Skeletal muscle tissue (tissue), 4 donors: ENCODE results near the gene UNC5A. TPM values are rescaled to one million over a fixed set of nuclear protein-coding genes. Genes with fewer than 3 reads are reported as not detected.

ENCODE experiments used
- H3K27ac ChIP-seq: one replicate; pipeline ENCODE4 v1.7.0; 2013; ENCODE audit warnings: mild to moderate bottlenecking, low read depth, low read length, inconsistent platforms
- H3K27me3 ChIP-seq, 3 donors: one replicate each; pipeline ENCODE4 v1.7.0; 2013; ENCODE audit warnings: low read length in 3 of 3; ENCODE audit not compliant: control insufficient read depth in 3 of 3, insufficient read depth in 3 of 3
- H3K36me3 ChIP-seq, 3 donors: one replicate each; pipeline ENCODE4 v1.7.0; 2013; ENCODE audit warnings: low read length in 3 of 3; ENCODE audit not compliant: control insufficient read depth in 3 of 3, insufficient read depth in 3 of 3
- H3K4me1 ChIP-seq, 3 donors: one replicate each; pipeline ENCODE4 v1.7.0; 2013; ENCODE audit warnings: low read length in 3 of 3, mild to moderate bottlenecking in 3 of 3; ENCODE audit not compliant: control insufficient read depth in 3 of 3, insufficient read depth in 3 of 3
- H3K4me3 ChIP-seq, 3 donors: one replicate each; pipeline ENCODE4 v1.7.0; 2013; ENCODE audit warnings: low read length in 3 of 3
- H3K9ac ChIP-seq, 3 donors: one replicate each; pipeline ENCODE4 v1.7.0; 2013; ENCODE audit warnings: low read length in 3 of 3, mild to moderate bottlenecking in 3 of 3, moderate library complexity in 2 of 3, low read depth in 1 of 3
- H3K9me3 ChIP-seq, 3 donors: one replicate each; pipeline ENCODE4 v1.7.0; 2013; ENCODE audit warnings: low read length in 3 of 3; ENCODE audit not compliant: control insufficient read depth in 3 of 3
- total RNA-seq: library from RNA; depleted of rRNA; stranded (reverse); fragments of >200 nt; gene quantifications from one replicate; pipeline ENCODE4 v1.2.3, GENCODE V29; 2014
- donor health status: Osteomylitis.

The UNC5A gene
- total RNA-seq, 1 donor from 2014 or later: not detected

GRCh38 chr5:176773408-176774035 is 36.8 kb upstream of the UNC5A start:
- Histone ChIP-seq H3K27ac (no peak overlapping the region), H3K4me3 (no peak overlapping the region), H3K9ac (no peak overlapping the region), H3K9me3 (no peaks in the 10 kb centered on the region), H3K36me3 (no peaks in the 10 kb centered on the region), H3K27me3 (peaks cover 23 to 45% (median 37%) of the 10 kb centered on the region in 3 donors), H3K4me1 (no peaks in the 10 kb centered on the region)

- Histone ChIP-seq H3K36me3 (no peaks in the 10 kb centered on the region), H3K27me3 (peaks cover 30 to 49% (median 41%) of the 10 kb centered on the region in 3 donors), H3K9me3 (no peaks in the 10 kb centered on the region), H3K27ac (no peak overlapping the region), H3K4me3 (no peak overlapping the region), H3K4me1 (no peaks in the 10 kb centered on the region), H3K9ac (no peak overlapping the region)
Observed at GRCh38 chr5:176774216-176775171, 35.9 kb upstream of the UNC5A start.

DNA sequence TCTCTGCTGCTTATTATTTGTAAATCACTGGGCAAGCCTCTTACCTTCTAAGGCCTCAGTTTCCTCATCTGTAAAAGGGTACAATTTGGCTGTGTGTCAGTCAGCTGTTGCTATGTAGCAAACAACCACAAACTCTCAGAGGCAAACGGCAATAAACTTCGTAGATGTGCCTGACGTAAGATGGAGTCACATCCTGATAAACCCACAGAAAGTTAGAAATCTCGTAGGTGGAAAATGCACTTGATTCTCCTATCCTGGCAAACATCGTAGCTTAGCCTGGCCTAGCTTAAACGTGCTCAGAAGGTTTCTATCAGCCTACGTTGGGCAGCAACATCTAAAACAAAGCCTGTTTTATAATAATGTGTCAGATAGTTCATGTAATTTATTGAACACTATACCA is 35.0 kb upstream of the UNC5A start:
- Histone ChIP-seq H3K4me1 (no peaks in the 10 kb centered on the region), H3K27ac (no peak overlapping the region), H3K9me3 (no peaks in the 10 kb centered on the region), H3K9ac (no peak overlapping the region), H3K27me3 (peaks cover 32 to 53% (median 45%) of the 10 kb centered on the region in 3 donors), H3K36me3 (no peaks in the 10 kb centered on the region), H3K4me3 (no peak overlapping the region)

DNA sequence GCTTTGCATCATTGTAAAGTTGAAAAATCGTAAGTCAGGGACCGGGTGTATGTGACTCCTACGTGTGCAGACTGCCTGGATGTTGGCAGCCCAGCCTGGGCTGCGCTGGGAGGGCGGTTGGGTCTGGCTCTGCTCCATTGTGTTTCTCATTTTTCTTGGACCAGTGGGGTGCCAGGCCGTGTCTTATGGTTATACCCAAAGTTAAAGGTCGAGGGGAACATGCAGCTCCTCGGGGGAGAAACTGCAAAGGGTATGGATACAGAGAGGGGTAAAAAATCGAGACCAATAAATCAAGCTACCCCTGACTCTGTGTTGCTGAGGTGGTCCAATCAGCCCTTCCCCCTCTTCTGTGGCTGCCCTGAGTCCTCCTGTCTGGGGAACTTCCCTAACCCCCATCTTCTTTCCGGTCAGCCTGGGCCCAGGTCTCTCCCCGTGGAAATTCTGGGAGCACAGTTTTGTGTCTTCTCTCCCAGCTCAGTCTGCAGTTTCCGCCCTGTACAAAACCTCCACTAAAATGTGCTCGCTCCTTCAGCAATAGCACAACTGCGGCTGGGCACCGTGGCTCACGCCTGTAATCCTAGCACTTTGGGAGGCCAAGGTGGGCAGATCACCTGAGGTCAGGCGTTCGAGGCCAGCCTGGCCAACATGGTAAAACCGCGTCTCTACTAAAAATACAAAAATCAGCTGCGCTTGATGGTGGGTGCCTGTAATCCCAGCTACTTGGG is 34.1 kb upstream of the UNC5A start:
- Histone ChIP-seq H3K36me3 (no peaks in the 10 kb centered on the region), H3K27me3 (peaks cover 37 to 61% (median 54%) of the 10 kb centered on the region in 3 donors), H3K9ac (no peak overlapping the region), H3K4me3 (no peak overlapping the region), H3K4me1 (peaks cover 0 to 6% (median 3%) of the 10 kb centered on the region in 3 donors), H3K27ac (no peak overlapping the region), H3K9me3 (no peaks in the 10 kb centered on the region)

DNA sequence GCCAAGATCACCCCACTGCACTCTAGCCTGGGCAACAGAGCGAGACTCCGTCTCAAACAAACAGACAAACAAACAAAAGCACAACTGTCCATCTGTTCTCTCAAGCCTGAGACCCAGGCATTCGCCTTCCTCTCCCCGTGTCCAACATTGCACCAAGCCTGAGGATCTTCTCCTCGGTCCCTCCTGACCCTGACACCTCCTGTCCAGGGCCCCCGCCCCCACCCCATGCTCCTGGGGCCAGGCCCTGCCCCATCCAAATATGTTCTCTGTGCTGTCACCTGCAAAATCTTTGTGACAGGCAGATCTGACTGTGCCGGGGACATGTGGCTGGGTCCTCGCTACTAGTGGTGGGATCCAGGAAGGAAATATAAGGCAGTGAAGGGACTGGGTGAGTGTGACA is 33.4 kb upstream of the UNC5A start:
- Histone ChIP-seq H3K27me3 (peaks cover 36 to 62% (median 54%) of the 10 kb centered on the region in 3 donors), H3K4me1 (peaks cover 0 to 6% (median 3%) of the 10 kb centered on the region in 3 donors)

GRCh38 chr5:176778921-176779465 is 31.4 kb upstream of the UNC5A start:
- Histone ChIP-seq H3K4me1 (peaks cover 0 to 6% (median 3%) of the 10 kb centered on the region in 3 donors), H3K9me3 (no peaks in the 10 kb centered on the region), H3K9ac (no peak overlapping the region), H3K27ac (no peak overlapping the region), H3K4me3 (no peak overlapping the region), H3K27me3 (peaks cover 36 to 56% (median 56%) of the 10 kb centered on the region in 3 donors), H3K36me3 (no peaks in the 10 kb centered on the region)

More for the DNA sequence above, 33.4 kb upstream of the UNC5A start:
- Histone ChIP-seq H3K27ac (no peak overlapping the region), H3K9ac (no peak overlapping the region), H3K36me3 (no peaks in the 10 kb centered on the region), H3K9me3 (no peaks in the 10 kb centered on the region), H3K4me3 (no peak overlapping the region)

DNA sequence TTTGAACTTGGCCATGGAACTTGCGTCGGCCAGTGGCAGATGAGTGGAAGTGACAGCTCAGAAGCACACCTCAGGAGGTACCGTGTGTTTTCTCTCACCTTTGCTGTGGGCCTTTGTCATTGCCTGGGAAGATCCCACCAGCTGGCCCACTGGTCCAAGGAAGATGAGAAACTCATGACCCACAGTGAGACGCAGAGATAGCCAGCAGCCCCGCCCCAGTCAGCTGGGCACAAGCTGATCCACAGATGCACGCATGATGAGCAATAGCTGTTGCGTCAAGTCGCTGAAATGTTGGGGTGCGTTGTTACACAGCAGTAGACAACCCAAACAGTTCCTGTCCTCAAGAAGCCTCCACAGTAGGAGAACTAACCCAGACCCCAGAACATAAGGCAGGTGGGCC is 30.8 kb upstream of the UNC5A start:
- H3K36me3 ChIP-seq: no peaks in the 10 kb centered on the region
- peaks cover 2 to 6% (median 5%) of the 10 kb centered on the region in 3 donors for H3K4me1 ChIP-seq
- peaks cover 38 to 60% (median 59%) of the 10 kb centered on the region in 3 donors for H3K27me3 ChIP-seq
- no peak overlapping the region for H3K27ac ChIP-seq
- H3K4me3 ChIP-seq: no peak overlapping the region
- no peaks in the 10 kb centered on the region for H3K9me3 ChIP-seq
- H3K9ac ChIP-seq: no peak overlapping the region

DNA sequence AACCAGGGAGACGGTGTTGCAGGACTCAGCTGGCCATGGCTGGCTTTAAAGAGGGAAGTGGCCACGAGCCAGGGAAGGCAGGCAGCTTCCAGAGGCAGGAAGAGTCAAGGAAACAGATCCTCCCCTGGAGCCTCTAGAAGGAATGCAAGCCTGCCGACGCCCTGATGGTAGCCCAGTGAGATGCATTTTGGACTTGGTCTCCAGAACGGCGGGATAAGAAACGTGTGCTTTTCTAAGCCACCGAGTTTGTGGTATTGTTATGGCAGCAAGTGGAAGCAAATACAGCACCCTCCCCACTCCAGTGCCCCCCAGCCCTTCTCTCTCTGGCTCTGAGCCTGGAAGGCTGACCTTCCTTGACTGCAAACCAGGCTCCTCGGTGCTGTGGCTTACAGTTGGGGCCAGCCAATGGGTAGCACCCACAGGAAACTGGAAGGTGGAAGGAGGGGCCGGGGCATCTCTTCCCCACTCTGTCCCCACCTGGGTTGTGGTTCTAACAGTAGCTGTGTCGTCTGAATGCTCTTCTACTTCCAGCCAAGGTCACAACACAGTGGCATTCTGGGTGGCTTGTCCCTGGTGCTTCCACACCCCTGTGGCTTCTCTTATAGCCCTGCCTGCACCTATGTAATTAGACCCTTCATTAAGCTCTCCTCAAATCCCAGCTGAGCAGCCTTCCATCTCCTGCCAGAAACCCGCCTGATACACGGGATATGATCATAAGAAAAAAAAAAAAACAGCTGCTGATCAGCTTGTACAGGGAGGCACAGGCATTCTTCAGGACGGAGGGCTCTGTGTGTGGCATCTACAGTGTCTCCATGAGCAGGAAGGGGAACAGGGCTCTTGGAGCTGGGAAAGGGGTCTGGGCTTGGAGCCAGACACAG is 29.9 kb upstream of the UNC5A start:
- Histone ChIP-seq H3K27ac (no peak overlapping the region), H3K4me3 (no peak overlapping the region)

GRCh38 chr5:176781054-176781375 is 29.3 kb upstream of the UNC5A start:
- Histone ChIP-seq H3K27me3 (peaks cover 34 to 67% (median 61%) of the 10 kb centered on the region in 3 donors), H3K4me1 (peaks cover 2 to 6% (median 5%) of the 10 kb centered on the region in 3 donors), H3K9me3 (no peaks in the 10 kb centered on the region), H3K36me3 (no peaks in the 10 kb centered on the region), H3K4me3 (no peak overlapping the region), H3K27ac (no peak overlapping the region), H3K9ac (no peak overlapping the region)

More for the DNA sequence above, 29.9 kb upstream of the UNC5A start:
- peaks cover 2 to 6% (median 5%) of the 10 kb centered on the region in 3 donors for H3K4me1 ChIP-seq
- no peaks in the 10 kb centered on the region for H3K9me3 ChIP-seq
- peaks cover 33 to 65% (median 58%) of the 10 kb centered on the region in 3 donors for H3K27me3 ChIP-seq
- H3K9ac ChIP-seq: no peak overlapping the region
- H3K36me3 ChIP-seq: no peaks in the 10 kb centered on the region
